ENCODE data around the gene HLCS. TPM values are rescaled to one million over a fixed set of nuclear protein-coding genes. Genes with fewer than 3 reads are reported as not detected.
A peak's percentile ranks its signal among the peaks of the same experiment; 100 is the strongest.

Gene HLCS
- polyA plus RNA-seq, 1 of the 3 experiments (the other 2 are of a cell fraction), result 13.0 TPM

DNA sequence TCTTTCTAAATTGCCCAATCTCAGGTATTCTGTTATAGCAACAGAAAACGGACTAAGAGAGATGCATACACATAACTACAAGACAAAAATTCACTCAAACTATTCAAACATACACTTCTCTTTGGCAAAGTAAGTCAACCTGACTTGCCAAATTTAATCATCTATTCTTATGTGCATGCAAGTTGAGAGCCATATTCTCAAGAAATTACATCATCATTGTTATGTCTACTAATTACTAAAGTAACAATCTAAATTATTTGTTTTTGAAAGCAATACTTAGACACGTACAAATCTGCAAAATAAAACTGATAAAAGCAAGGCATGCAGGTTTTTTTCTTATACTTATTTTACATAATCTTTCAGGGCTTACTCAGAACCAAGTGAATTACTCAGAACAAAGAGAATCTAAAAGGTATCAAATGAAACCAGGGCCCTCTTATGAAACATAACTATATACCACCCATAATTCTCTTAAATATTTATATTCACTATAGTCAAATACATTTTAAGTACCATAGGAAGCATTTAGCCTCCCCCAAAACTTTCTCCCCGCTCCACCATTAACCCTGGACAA, 62.3 kb downstream of the HLCS start:
- Histone ChIP-seq H3F3A (replicated peaks; ENCODE audit: insufficient read depth) (no peaks in the 10 kb centered on the region), H3K27ac (ENCODE audit: low read depth in 2 of 2, low read length in 1 of 2) (no peak overlapping the region), H3K27me3 (ENCODE audit: insufficient read depth) (no peaks in the 10 kb centered on the region), H3K9me3 (no peaks in the 10 kb centered on the region), H3K4me3 (ENCODE audit: low read depth in 2 of 2, low read length in 1 of 2) (no peak overlapping the region), H3K4me2 (no peak overlapping the region), H3K9ac (no peak overlapping the region), H3K9me2 (no peaks in the 10 kb centered on the region), H3K4me1 (ENCODE audit: control insufficient read depth in 1 of 2, insufficient read depth in 2 of 2, low read depth in 1 of 2, low read length in 1 of 2) (peaks cover 0 to under 1% of the 10 kb centered on the region in 2 experiments; a peak in 1 of 4 replicates), H4K20me1 (ENCODE audit: insufficient read depth) (no peaks in the 10 kb centered on the region), H3K79me2 (ENCODE audit: insufficient read depth) (peaks cover 16% of the 10 kb centered on the region; the same call in 1 of the 2 replicates), H2AFZ (ENCODE audit: low read depth) (no peak overlapping the region), H3K36me3 (replicated peaks in 1 of 2; ENCODE audit: control insufficient read depth in 1 of 2, insufficient read depth in 2 of 2, low read length in 1 of 2) (no peaks in the 10 kb centered on the region)
- ChIA-PET CTCF (interaction anchor here (1.3 to 2.4 kb wide), 2 partner anchors 18 to 23 kb away, joined by 4 to 7 read pairs; no protein-coding TSS in a partner anchor), POLR2A (no interaction called here)
- WGBS (ENCODE audit: low lambda C conversion rate), result 93% methylated on average over 3 of the region's 3 CpGs
- DNase-seq, result no peak
- TF ChIP-seq SMC3 (IDR thresholded peaks at IDR 0.05; ENCODE audit: low read depth, low read length), result no peak
- no peak for TF ChIP-seq RFX5 (IDR thresholded peaks at IDR 0.05; ENCODE audit: low read length)
- no peak for TF ChIP-seq TAF1 (IDR thresholded peaks at IDR 0.05; ENCODE audit: borderline replicate concordance, low read depth, low read length)
- TF ChIP-seq, protein P1, sequence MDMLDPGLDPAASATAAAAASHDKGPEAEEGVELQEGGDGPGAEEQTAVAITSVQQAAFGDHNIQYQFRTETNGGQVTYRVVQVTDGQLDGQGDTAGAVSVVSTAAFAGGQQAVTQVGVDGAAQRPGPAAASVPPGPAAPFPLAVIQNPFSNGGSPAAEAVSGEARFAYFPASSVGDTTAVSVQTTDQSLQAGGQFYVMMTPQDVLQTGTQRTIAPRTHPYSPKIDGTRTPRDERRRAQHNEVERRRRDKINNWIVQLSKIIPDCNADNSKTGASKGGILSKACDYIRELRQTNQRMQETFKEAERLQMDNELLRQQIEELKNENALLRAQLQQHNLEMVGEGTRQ (IDR thresholded peaks at IDR 0.05; ENCODE audit: borderline replicate concordance, low read depth, low read length), result no peak
- TF ChIP-seq, protein P2, sequence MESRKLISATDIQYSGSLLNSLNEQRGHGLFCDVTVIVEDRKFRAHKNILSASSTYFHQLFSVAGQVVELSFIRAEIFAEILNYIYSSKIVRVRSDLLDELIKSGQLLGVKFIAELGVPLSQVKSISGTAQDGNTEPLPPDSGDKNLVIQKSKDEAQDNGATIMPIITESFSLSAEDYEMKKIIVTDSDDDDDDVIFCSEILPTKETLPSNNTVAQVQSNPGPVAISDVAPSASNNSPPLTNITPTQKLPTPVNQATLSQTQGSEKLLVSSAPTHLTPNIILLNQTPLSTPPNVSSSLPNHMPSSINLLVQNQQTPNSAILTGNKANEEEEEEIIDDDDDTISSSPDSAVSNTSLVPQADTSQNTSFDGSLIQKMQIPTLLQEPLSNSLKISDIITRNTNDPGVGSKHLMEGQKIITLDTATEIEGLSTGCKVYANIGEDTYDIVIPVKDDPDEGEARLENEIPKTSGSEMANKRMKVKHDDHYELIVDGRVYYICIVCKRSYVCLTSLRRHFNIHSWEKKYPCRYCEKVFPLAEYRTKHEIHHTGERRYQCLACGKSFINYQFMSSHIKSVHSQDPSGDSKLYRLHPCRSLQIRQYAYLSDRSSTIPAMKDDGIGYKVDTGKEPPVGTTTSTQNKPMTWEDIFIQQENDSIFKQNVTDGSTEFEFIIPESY (IDR thresholded peaks at IDR 0.05; ENCODE audit: borderline replicate concordance, low read depth), result no peak
- TF ChIP-seq TEAD4 (IDR thresholded peaks at IDR 0.05; ENCODE audit: borderline replicate concordance, insufficient read depth), result no peak
- TF ChIP-seq GATA2 (CRISPR knock-in tag; IDR thresholded peaks at IDR 0.05), result no peak
- no peak for TF ChIP-seq NFIC (IDR thresholded peaks at IDR 0.05; ENCODE audit: borderline replicate concordance)
- TF ChIP-seq SIN3A (IDR thresholded peaks at IDR 0.05; ENCODE audit: borderline replicate concordance, low read depth, low read length), result no peak
- TF ChIP-seq YY1 (IDR thresholded peaks at IDR 0.05; ENCODE audit: low read depth), result no peak

DNA sequence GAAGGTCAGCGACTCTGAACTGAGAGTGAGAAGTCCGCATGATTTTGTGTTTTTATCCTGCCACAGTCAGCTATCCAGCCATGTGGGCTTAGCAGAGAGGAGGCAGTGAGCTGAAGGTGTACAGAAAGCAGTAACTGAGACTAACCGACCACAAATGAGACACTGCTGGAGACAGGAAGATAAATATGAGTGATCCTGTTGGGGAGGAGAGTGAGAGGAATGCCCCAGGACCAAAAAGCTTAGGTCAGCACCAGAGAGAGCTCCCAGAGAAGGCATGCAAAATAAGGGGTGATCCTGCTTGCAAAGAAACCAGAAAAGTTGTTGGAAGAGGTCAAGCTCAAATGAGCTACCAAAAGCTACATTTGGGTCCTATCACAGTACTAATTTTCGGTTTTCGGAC, 63.7 kb downstream of the HLCS start:
- Histone ChIP-seq H3K27ac (ENCODE audit: low read depth in 2 of 2, low read length in 1 of 2) (no peak overlapping the region), H3F3A (replicated peaks; ENCODE audit: insufficient read depth) (no peaks in the 10 kb centered on the region), H3K9me3 (no peaks in the 10 kb centered on the region), H3K4me1 (ENCODE audit: control insufficient read depth in 1 of 2, insufficient read depth in 2 of 2, low read depth in 1 of 2, low read length in 1 of 2) (no peaks in the 10 kb centered on the region), H2AFZ (ENCODE audit: low read depth) (no peak overlapping the region), H4K20me1 (ENCODE audit: insufficient read depth) (no peaks in the 10 kb centered on the region), H3K9me2 (no peaks in the 10 kb centered on the region), H3K4me2 (no peak overlapping the region), H3K4me3 (ENCODE audit: low read depth in 2 of 2, low read length in 1 of 2) (no peak overlapping the region), H3K27me3 (ENCODE audit: insufficient read depth) (no peaks in the 10 kb centered on the region), H3K79me2 (ENCODE audit: insufficient read depth) (peaks cover 4% of the 10 kb centered on the region; the same call in 1 of the 2 replicates), H3K36me3 (replicated peaks in 1 of 2; ENCODE audit: control insufficient read depth in 1 of 2, insufficient read depth in 2 of 2, low read length in 1 of 2) (no peaks in the 10 kb centered on the region), H3K9ac (no peak overlapping the region)
- no peak for TF ChIP-seq POLR2AphosphoS5 (IDR thresholded peaks at IDR 0.05; ENCODE audit: low read depth, low read length)
- TF ChIP-seq, protein P3, sequence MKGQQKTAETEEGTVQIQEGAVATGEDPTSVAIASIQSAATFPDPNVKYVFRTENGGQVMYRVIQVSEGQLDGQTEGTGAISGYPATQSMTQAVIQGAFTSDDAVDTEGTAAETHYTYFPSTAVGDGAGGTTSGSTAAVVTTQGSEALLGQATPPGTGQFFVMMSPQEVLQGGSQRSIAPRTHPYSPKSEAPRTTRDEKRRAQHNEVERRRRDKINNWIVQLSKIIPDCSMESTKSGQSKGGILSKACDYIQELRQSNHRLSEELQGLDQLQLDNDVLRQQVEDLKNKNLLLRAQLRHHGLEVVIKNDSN (IDR thresholded peaks at IDR 0.05; ENCODE audit: borderline replicate concordance, low read depth), result no peak
- TF ChIP-seq, protein P4, sequence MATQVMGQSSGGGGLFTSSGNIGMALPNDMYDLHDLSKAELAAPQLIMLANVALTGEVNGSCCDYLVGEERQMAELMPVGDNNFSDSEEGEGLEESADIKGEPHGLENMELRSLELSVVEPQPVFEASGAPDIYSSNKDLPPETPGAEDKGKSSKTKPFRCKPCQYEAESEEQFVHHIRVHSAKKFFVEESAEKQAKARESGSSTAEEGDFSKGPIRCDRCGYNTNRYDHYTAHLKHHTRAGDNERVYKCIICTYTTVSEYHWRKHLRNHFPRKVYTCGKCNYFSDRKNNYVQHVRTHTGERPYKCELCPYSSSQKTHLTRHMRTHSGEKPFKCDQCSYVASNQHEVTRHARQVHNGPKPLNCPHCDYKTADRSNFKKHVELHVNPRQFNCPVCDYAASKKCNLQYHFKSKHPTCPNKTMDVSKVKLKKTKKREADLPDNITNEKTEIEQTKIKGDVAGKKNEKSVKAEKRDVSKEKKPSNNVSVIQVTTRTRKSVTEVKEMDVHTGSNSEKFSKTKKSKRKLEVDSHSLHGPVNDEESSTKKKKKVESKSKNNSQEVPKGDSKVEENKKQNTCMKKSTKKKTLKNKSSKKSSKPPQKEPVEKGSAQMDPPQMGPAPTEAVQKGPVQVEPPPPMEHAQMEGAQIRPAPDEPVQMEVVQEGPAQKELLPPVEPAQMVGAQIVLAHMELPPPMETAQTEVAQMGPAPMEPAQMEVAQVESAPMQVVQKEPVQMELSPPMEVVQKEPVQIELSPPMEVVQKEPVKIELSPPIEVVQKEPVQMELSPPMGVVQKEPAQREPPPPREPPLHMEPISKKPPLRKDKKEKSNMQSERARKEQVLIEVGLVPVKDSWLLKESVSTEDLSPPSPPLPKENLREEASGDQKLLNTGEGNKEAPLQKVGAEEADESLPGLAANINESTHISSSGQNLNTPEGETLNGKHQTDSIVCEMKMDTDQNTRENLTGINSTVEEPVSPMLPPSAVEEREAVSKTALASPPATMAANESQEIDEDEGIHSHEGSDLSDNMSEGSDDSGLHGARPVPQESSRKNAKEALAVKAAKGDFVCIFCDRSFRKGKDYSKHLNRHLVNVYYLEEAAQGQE (IDR thresholded peaks at IDR 0.05; ENCODE audit: low read depth, low read length), result peak; percentile 78
- 95% methylated on average over 5 of the region's 5 CpGs for WGBS (ENCODE audit: low lambda C conversion rate)
- ChIA-PET POLR2A (no interaction called here), CTCF (interaction anchor here (0.6 to 1.3 kb wide), 2 partner anchors 20 to 49 kb away, joined by 3 to 4 read pairs; no protein-coding TSS in a partner anchor)
- no peak for DNase-seq
